HG03342 (cell line): ENCODE results near the gene OSBPL6.
"Not testable (repeated sequence)": the region's sequence is repeated elsewhere in the genome, so short reads cannot be mapped to it uniquely, and the experiment has no call there.

Experiments used
- ATAC-seq: cut with Tn5 transposase; IDR thresholded peaks from one replicate; pipeline ENCODE4 v1.9.1; 2021; ENCODE audit warnings: mild to moderate bottlenecking, moderate library complexity; ENCODE audit not compliant: unreplicated experiment

OSBPL6 gene

DNA sequence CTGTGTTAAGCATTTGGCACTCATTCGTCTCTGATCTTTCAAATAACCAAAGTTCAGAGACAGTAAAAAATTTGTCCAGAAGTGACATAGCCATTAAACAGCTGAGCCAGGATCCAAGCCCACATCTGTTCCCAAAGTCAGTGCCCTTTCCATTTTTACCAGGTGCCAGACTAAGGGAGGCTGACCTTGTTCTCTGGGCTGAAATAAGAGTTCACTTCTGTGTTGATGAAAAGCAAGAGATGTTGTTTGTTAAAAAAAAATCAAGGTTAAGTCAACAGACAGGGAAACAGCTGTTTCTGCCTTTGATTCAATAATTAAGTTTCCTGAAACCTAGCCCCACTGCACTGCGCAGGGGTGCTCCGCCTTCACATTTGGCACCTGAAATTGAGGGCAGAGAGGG, 139.5 kb downstream of the OSBPL6 start:
- ATAC-seq = no peak

DNA sequence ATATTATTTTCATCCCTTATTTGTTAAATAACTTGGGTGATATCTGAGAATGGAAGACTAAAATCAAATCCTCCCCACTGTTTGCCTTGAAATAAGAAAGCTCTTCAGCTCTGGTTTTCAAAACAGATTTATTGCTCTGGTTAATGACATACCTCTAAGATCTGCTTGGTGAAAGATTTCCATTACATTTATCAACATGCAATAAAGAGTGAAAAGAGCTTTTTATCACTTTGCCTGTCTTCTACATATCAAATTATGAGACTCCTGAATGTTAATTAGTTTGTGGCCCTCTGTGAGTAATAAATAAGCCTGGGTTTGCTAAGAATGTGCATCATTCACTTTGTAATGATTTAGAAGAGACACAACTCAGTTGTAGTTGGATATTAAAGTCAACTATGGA, 140.9 kb downstream of the OSBPL6 start:
- ATAC-seq = no peak

DNA sequence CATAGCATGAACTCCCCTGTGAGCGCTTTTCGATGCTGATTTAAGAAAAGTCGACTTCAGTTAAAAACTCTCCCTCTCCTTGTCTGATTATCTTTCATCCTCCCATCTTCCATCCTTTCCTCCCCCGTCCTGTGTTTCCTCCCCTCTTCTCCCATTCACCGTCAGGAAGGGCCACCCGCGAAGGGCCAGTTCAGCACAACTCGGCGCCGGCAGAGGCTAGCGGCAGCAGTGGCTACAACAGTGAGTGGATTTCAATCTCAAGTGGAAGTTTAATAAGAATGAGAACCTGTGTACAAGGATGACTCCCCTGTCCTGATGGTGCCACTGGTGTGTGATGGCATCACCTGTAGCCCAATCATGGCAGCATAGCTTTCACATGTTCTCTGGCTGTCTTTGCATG, 149.8 kb downstream of the OSBPL6 start:
- ATAC-seq = no peak

DNA sequence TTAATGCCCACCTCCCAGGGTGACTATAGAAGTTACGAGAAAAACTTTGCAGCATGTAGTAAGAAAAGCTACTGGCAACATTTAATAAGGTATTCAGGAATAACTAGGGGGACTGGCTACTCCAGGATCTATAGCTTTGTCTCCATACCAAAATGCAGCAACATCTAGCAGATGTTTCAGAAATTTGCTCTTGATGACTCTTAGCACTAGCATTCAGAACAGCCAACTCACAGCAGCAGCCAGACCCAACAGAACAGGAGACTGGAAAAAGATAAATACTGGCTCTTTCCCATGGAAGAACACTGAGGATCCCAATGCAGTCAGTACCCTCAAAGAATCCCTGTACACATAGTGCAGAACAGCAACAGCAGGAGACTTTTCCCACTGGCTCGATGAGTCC, 151.6 kb downstream of the OSBPL6 start:
- ATAC-seq = no peak

DNA sequence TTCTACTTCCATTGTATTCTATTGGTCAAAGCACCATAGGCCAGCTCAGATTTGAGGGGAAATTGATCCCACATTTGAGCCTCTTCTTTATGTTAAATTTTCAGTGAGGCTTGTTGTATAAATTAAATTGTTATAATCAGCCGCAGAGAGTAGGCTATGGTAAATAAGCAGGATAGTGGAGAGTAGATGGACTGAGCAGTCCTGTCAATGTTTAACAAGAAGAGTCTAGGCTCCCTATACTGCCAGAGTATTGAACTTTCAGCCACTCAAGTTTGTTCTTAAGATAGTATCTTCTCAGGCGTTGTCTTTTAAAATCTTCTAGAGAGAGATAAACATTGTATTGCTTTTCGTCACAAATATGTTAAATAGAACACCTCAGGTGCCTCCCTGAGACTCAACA, 155.7 kb downstream of the OSBPL6 start:
- ATAC-seq = no peak

DNA sequence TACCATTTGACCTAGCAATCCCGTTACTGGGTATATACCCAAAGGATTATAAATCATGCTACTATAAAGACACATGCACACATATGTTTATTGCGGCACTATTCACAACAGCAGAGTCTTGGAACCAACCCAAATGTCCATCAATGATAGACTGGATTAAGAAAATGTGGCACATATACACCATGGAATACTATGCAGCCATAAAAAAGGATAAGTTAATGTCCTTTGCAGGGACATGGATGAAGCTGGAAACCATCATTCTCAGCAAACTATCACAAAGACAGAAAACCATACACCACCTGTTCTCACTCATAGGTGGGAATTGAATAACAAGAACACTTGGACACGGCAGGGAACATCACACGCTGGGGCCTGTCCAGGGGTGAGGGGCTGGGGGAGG, 163.4 kb downstream of the OSBPL6 start:
- ATAC-seq = not testable (repeated sequence)

DNA sequence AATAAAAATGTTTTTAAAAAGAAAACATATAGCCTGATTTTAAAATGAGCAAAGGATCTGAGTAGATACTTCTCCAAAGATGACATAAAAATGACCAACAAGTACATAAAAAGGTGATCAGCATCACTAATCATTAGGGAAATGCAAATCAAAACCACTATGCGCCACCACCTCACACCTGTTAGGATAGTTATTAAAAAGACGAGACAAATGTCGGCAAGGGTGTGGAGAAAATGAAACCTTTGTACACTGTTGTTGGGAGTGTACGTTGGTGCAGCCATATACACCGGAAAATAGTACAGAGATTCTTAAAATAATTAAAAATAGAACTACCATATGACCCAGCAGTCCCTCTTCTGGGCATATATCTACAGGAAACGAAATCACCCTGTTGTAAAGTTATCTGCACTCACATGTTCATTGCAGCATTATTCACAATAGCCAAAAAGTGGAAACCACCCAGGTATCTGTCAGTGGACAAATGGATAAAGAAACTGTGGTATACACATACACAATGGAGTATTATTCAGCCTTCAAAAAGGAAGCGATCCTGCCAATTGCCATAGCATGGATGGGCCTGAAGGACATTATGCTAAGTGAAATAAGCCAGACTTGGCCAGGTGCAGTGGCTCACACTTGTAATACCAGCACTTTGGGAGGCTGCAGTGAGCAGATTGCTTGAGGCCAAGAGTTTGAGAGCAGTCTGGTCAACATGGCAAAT, 165.0 kb downstream of the OSBPL6 start:
- ATAC-seq = no peak

DNA sequence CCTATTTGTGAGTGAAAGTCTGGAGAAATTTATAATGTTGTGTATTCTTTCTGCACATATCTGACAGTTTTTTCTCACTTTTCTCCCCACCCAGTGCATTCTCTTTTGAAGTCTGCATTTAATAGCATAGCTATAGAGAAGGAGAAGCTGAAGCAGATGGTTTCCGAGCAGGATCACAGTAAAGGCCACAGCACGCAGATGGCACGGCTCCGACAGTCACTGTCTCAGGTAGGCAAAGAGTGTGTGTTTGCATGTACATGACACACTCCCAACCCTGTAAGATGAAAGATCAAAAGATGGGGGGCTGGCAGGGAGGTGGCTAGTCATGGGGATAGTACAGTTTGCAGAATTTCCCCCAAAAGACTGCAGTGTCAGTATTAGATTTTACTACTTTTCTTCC, 167.3 kb downstream of the OSBPL6 start:
- ATAC-seq = no peak

DNA sequence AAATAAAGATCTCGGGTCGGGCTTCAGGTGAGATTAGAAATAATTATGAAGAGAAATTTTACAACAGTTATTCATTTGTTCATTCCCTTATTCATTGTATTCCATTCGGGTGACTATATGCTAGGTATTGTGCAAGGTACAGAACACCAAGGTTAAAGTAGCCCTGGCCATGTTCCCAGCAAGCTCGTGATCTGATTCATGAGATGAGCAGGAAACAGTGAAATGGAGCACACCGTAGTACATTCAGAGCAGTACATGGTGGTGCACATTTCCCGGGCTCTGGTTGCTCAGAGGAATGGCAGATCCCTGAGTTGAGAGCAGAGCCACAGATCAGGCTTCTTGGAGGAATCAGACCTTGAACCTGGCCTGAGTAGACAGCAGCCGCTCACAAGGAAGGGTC, 168.9 kb downstream of the OSBPL6 start:
- no peak for ATAC-seq

DNA sequence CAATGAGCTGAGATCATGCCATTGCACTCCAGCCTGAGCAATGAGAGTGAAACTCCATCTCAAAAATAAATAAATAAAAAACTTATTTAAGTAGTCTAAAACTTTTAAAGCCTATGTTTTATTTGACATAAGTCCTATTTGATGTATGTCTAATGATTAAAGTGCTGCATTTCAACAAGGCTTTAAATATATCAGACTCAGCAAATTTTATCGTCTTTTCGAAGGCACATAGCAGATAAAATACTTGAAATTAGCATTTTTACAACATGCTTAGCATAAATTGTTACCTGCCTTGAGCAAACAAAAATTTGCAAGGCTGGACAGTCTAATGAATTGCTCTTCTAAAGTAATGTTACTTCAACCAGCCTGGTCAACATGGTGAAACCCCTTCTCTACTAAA, 170.8 kb downstream of the OSBPL6 start:
- ATAC-seq = no peak

DNA sequence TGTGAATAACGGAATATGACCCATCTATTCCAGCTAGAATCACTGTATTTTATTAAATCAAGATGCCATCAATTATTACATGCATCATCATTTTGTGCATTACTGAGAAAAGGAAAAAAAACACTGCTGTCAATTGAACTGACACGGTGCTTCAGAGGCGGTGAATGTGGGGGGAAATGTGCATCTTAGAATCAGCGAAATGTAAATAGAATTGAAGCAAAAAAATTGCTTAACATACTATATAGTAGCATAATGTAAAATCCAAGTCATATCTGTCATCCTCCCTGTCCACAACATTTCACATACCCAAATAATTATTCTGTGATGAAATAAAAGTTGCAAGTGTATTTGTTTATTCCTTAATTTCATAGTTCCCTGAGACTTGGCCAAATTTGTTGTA, 172.1 kb downstream of the OSBPL6 start:
- no peak for ATAC-seq

DNA sequence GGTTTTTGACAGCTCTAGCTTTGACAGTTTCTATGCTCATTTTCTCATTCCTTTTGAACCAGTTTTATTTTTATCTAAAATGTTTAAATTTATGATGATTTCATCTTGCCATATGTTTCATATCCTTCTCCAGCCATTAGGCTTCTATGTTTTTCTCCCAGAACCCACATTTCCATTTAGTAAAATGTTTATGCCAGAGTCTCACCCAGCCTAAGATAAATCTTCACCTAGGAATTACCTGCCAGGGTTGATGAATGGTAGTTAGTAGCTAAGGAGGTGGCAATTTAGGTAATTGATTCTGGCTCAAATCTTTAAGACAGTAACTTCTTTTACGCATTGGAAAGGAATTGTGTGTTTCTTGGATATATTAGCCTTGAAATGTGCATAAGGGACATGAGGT, 173.0 kb downstream of the OSBPL6 start:
- ATAC-seq = no peak

DNA sequence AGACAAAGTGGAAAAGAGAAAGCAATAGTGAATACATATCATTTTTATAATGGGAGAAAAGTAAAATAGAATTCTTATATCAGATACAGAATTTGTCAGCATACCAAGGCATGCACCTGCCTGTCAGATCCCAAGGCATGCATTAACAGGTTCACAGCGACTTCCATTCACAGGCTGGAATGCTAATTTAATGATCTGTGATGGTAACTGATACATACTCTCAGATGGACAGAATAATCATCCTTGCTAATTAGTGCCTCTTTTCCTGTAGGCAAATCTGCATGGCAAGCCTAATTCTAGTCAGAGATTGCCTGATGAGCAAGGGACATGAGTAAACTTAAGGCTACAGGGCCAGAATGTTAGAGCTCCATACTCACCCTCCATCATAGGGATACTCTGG, 180.6 kb downstream of the OSBPL6 start:
- no peak for ATAC-seq

DNA sequence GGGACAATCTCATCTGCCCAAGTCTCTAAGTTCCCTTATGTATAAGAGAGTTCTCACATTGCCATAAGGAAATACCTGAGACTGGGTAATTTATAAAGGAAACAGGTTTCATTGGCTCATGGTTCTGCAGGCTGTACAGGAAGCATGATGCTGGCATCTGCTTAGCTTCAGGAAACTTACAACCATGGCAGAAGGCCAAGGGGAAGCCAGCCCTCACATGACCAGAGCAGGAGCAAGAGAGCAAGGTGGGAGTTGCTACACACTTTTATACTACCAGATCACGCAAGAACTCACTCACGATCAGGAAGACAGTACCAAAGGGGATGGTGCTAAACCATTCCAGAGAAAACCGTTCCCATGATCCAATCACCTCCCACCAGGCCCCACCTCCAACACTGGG, 182.7 kb downstream of the OSBPL6 start:
- ATAC-seq = no peak

DNA sequence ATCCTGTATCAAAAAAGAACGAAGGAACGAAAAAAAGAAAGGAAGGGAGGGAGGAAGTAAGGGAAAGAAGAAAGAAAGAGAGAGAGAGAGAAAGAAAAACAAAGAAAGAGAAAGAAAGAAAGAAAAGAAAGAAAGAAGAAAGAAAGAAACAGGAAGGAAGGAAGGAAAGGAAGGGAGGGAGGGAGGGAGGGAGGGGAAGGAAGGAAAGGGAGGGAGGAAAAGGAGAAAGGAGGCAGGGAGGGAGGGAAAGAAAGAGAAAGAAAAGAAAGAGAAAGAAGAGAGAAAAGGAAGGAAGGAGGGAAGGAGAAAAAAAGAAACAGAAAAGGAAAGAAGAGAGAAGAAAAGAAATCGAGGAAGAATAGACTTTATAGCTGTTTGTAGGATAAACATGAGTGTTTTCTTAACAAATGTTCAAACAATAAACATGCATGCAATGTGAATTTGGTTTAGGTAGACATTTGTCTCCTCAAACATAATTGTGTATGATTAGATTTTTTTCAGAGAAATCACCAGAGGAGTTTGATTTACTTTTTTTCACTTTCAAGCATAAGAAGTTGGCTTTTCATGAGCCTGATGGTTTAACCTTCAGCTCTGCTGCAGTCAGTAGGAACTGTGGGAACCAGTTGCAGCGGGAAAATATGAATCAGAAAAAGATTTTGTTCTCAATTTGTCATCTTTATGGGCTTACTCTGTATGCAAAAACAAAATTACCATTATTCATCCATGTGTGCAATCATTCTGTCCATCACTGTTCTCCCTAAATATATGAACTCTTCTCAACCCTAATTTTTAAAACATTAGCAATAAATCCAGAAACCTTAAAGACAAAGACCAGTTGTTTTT, 185.1 kb downstream of the OSBPL6 start:
- no peak for ATAC-seq

DNA sequence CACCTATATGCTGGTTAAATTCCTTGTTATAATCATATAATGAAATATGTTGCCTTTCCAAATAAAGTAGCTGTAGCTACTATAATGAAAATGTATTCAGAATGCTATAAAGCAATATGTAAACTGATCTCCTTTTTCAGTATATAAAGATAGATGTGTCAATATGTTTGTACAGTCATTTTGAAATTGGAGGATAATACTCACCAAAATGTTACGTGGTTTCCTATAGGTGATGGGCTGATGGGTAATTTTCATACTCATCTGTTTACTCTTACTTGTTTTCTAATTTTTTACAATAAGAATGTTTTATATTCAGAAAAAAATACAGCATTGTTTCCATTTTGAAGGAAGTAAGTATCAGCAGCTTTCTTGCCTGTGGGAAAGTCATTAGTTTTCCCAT, 186.5 kb downstream of the OSBPL6 start:
- ATAC-seq = no peak

DNA sequence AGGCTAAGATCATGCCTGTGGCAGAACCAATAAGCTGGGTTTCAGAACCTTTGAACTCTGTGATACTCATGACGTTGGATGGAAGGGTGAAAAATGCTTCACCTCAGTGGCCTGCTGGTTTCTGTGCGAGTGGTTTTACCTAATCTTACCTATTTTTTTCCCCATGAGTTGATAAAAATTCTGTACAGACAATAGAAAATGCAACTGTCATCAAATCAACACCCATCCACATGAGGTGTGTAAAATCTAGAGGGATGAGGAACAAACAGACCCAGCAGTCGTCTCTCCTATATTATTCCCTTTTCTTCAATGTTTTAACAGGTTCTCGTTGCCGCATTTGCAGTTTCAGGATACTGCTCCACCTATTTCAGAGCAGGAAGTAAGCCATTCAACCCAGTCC, 189.4 kb downstream of the OSBPL6 start:
- no peak for ATAC-seq

DNA sequence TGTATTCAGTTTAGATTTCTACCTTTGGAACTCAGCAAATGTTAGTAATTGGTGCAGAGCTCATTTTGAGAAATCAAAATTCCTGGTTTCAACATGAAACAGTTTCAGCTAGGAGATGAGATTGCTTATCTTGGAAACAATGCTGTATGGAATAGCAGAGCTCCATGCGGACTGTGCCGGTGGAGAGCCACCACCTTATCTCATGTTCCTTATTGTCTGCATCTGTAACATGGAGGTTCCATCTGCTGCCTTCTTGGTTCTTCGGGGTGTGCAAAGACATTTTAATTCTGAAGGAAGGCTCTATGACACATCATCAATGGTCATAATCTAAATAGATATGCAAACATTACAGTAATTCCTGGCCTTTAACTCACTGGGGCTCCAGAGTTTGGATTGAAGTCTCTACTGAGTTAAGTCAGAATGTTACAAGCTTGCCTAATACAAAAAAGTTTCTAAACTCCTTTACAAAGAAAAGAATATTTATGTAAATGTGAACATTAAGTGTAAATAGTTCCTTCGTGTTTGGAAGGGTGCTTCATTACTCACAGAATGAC, 191.4 kb downstream of the OSBPL6 start:
- ATAC-seq = no peak

DNA sequence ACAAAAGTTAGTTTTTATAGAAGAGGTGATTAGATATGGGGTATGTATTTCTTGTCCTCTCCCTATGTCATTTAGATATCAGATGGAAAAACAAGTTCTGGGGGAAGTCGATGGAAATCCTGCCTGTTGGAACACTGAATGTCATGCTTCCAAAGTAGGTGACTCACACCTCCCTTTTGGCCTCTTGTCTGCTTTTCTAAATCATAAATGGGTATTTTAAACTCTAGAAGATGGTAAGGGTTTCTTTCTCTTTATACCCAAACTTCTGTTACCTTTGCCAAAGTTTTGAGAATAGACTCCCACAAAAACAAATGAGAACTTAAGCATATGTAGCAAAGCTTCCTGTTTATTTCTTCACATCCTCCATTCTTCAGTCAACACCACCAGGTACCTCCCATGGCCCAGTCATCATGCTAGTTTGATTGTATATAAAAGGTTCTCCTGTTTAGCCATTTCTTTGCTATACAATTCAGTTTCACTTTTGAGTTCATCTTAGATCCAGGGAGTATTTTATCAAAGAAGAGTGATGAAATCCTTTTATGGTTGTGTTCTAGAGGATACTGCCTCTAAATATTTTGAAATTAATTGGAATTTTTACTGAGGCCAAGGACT, 192.8 kb downstream of the OSBPL6 start:
- ATAC-seq = no peak

DNA sequence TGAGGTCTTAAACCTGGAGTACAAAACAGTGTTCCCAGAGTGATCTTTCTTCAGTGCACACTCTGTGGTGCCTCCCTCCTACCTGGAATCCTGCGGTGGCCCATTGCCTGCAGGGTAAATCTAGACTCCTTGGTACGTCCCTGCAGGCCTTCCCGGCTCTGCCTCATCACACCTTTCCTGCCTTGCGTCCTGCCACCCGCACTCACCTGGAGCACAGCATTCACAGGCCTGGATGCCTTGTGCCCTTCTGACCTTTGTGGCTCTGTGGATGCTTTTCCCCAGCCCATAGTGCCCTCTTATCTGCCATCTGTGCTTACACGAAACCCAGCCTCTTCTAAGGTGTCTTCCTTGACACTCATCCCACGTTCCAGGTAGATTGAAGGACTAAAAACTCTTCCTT, 194.0 kb downstream of the OSBPL6 start:
- ATAC-seq = no peak

DNA sequence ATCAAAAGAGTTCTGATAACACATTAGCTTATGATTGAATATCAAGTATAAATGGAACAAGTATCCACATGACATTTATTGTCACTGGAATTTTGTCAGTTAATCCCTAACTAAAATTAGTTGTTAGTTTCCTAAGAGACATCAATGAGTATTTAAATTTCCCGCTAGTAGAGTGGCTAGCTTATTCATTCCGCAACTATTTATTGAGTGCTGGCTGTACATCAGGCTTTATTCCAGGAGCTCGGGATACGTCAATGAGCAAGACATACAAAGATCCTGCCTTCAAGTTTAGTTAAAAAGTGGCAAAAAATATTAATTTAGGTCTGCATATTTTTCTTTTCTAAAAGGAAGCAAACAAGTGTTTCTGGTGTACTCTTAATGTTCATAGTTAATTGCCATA, 197.4 kb downstream of the OSBPL6 start:
- ATAC-seq = no peak

DNA sequence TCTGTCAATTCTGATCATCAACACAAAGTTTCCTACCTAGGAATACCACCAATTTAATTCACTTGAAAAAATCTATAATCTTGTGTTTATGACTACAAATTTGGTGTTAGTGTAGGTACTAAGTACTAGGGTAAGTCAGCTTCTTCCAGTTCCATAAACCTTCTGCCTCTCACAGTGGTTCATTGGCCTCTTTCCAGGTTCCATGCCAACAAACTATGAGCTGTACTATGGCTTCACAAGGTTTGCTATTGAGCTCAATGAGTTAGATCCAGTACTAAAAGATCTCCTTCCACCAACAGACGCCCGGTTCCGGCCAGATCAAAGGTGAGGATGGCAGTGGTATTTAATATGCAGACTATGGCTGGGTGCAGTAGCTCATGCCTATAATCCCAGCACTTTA, 197.9 kb downstream of the OSBPL6 start:
- ATAC-seq = no peak
